ENCODE data around the gene SGK1.

GRCh38 chr6:134256862-134257261 is 61.0 kb downstream of the SGK1 start:
- TF ChIP-seq CTCF (IDR thresholded peaks at IDR 0.05) (no peak), POLR2A (IDR thresholded peaks at IDR 0.05) (no peak)
